Endothelial cell of umbilical vein (primary cell): ENCODE results near the gene NIT2. TPM values are rescaled to one million over a fixed set of nuclear protein-coding genes. Genes with fewer than 3 reads are reported as not detected.

ENCODE experiments used
- BruUV-seq: library from RNA; stranded (reverse); fragments of 400-500 nt; replicated peaks from 2 replicates; lab custom pipeline; 2021; lab: Mats Ljungman, UMichigan
- CTCF ChIA-PET: fragments of 300-600, 350-600 bp; sonication (Branson Sonifier 250); formaldehyde crosslinking; loops from one replicate; lab custom pipeline; 2021; ENCODE audit warnings: antibody characterized with exemption, inconsistent platforms; lab: Charles Lee
- POLR2A ChIA-PET: fragments of 300-600, 350-600 bp; sonication (Branson Sonifier 250); formaldehyde crosslinking; loops from one replicate; lab custom pipeline; 2021; ENCODE audit warnings: antibody characterized with exemption, inconsistent platforms; lab: Charles Lee
- DNase-seq: peaks from one replicate; pipeline ENCODE4 v3.0.0-alpha.2; 2011; ENCODE audit warnings: low read depth, low spot score
- FAIRE-seq: peaks from 2 replicates; lab custom pipeline; 2011; peaks lifted over from hg19 to GRCh38; lab: Jason Lieb, UNC
- H2AFZ ChIP-seq: 2 replicates; pipeline ENCODE4 v1.6.0; 2012; ENCODE audit warnings: low read depth, low read length, control low read depth, inconsistent platforms
- H3K27ac ChIP-seq: 2 replicates; pipeline ENCODE4 v1.5.1; 2011; ENCODE audit warnings: low read depth, mild to moderate bottlenecking, control low read depth, low read length, moderate library complexity; ENCODE audit not compliant: insufficient read depth
- H3K27me3 ChIP-seq, 2 experiments: 2 replicates each; pipeline versions ENCODE4 v1.6.0 to v1.6.1; 2011; ENCODE audit warnings: low read length in 2 of 2, mixed read lengths in 1 of 2; ENCODE audit not compliant: control insufficient read depth in 2 of 2, insufficient read depth in 2 of 2
- H3K36me3 ChIP-seq, 2 experiments: 2 replicates in 1 of 2; 3 replicates in 1 of 2; pipeline ENCODE4 v1.5.1; 2011; ENCODE audit warnings: low read length in 2 of 2, mild to moderate bottlenecking in 1 of 2, moderate library complexity in 1 of 2; ENCODE audit not compliant: control insufficient read depth in 2 of 2, insufficient read depth in 2 of 2; ENCODE audit errors: extremely low read depth in 1 of 2
- H3K4me1 ChIP-seq: 3 replicates; pipeline ENCODE4 v1.5.1; 2011; ENCODE audit warnings: mild to moderate bottlenecking, low read length; ENCODE audit not compliant: control insufficient read depth, insufficient read depth; ENCODE audit errors: extremely low read depth
- H3K4me2 ChIP-seq: 2 replicates; pipeline ENCODE4 v1.6.1; 2011; ENCODE audit warnings: low read length, control low read depth, mixed read lengths; ENCODE audit not compliant: insufficient read depth
- H3K4me3 ChIP-seq, 3 experiments: fragments of 200-600 bp in 1 of 3; sonication (generic), shearing (Covaris generic) in 1 of 3; replicated peaks in 1 of 3; 2 replicates each; pipeline ENCODE4 v1.5.1; 2011 to 2016; ENCODE audit warnings: control low read depth in 3 of 3, low read length in 3 of 3, mild to moderate bottlenecking in 2 of 3, inconsistent platforms in 1 of 3, low read depth in 1 of 3, moderate library complexity in 1 of 3; ENCODE audit not compliant: insufficient read depth in 1 of 3
- H3K79me2 ChIP-seq: 2 replicates; pipeline ENCODE4 v1.6.0; 2012; ENCODE audit warnings: low read length, inconsistent platforms; ENCODE audit not compliant: control insufficient read depth, insufficient read depth
- H3K9ac ChIP-seq: replicated peaks from 2 replicates; pipeline ENCODE3; 2011; ENCODE audit warnings: low read length, control low read depth; ENCODE audit not compliant: insufficient read depth; ENCODE audit errors: extremely low read depth
- H3K9me1 ChIP-seq: replicated peaks from 3 replicates; pipeline ENCODE4 v1.6.0; 2011; ENCODE audit warnings: mild to moderate bottlenecking, low read length; ENCODE audit not compliant: control insufficient read depth, insufficient read depth; ENCODE audit errors: extremely low read depth
- H3K9me3 ChIP-seq: replicated peaks from 2 replicates; pipeline ENCODE4 v1.5.1; 2012; ENCODE audit warnings: low read length, inconsistent platforms; ENCODE audit not compliant: control insufficient read depth, insufficient read depth
- H4K20me1 ChIP-seq: replicated peaks from 2 replicates; pipeline ENCODE3; 2011; ENCODE audit warnings: mild to moderate bottlenecking, low read length; ENCODE audit not compliant: control insufficient read depth, insufficient read depth; ENCODE audit errors: extremely low read depth
- CTCF ChIP-seq, 2 donors: IDR thresholded peaks; 1 replicate in 1 of 2; 2 replicates in 1 of 2; pipeline ENCODE4 v1.5.1; 2011; ENCODE audit warnings: low read length in 2 of 2, mild to moderate bottlenecking in 2 of 2, moderate library complexity in 2 of 2, control low read depth in 1 of 2, inconsistent platforms in 1 of 2, low read depth in 1 of 2; ENCODE audit not compliant: insufficient read depth in 1 of 2; ENCODE audit errors: extremely low read depth in 1 of 2
- EZH2 ChIP-seq: IDR thresholded peaks from 2 replicates; pipeline ENCODE4 v1.6.1; 2012; ENCODE audit warnings: borderline replicate concordance, low read depth, mild to moderate bottlenecking, moderate library complexity, low read length, inconsistent platforms; ENCODE audit not compliant: severe bottlenecking
- FOS ChIP-seq: IDR thresholded peaks from 2 replicates; pipeline ENCODE4 v1.6.1; 2011; ENCODE audit warnings: mild to moderate bottlenecking, low read length, moderate library complexity, borderline replicate concordance; ENCODE audit not compliant: insufficient read depth
- GATA2 ChIP-seq: IDR thresholded peaks from 2 replicates; pipeline ENCODE4 v1.7.0; 2011; ENCODE audit warnings: low read depth, mild to moderate bottlenecking, moderate library complexity, mixed read lengths, low read length; ENCODE audit not compliant: insufficient read length, insufficient read depth
- JUN ChIP-seq: IDR thresholded peaks from 2 replicates; pipeline ENCODE4 v1.6.1; 2011; ENCODE audit warnings: borderline replicate concordance, low read depth; ENCODE audit not compliant: insufficient read length, insufficient read depth
- MAX ChIP-seq: IDR thresholded peaks from 2 replicates; pipeline ENCODE4 v1.6.1; 2011; ENCODE audit not compliant: insufficient read depth, insufficient read length
- MYC ChIP-seq: IDR thresholded peaks from one replicate; pipeline ENCODE4 v1.6.1; 2011; ENCODE audit warnings: mild to moderate bottlenecking, low read depth, low read length
- POLR2A ChIP-seq: IDR thresholded peaks from 2 replicates; pipeline ENCODE4 v1.6.1; 2012; ENCODE audit warnings: low read depth, mild to moderate bottlenecking, control low read depth, low read length
- POLR2AphosphoS5 ChIP-seq: IDR thresholded peaks from 2 replicates; pipeline ENCODE4 v1.6.1; 2012; ENCODE audit warnings: low read depth, mild to moderate bottlenecking, control low read depth, low read length, moderate library complexity; ENCODE audit not compliant: insufficient read depth
- dilution Hi-C: fragments of 300-500 bp; cut with MboI; formaldehyde crosslinking; loops from one replicate; pipeline ENCODE4 v1.15.0; 2019; ENCODE audit warnings: low sequenced_read_pairs; ENCODE audit not compliant: extremely low pct_ligation_motif_present
- intact Hi-C: fragments of 100-400 bp; cut with micrococcal nuclease; formaldehyde crosslinking; loops from one replicate; pipeline ENCODE4 v1.10.0; 2022
- polyA plus RNA-seq, 4 experiments: library from polyadenylated mRNA; depleted of rRNA in 3 of 4; stranded (reverse) in 3 of 4; unstranded in 1 of 4; fragments of >200 nt; gene quantifications; 2 replicates each; pipeline versions ENCODE4 v1.2.1 to v1.2.3, GENCODE V29; 2011 to 2012; ENCODE audit warnings: missing spikeins in 1 of 4
- total RNA-seq: library from RNA; stranded (reverse); gene quantifications from 2 replicates; pipeline ENCODE4 v1.2.3, GENCODE V29; 2021

NIT2 gene
- total and polyA plus RNA-seq, 2 donors (not counting 3 experiments of a cell fraction or from before 2014, with no cell fraction given): 19.4 to 20.5 TPM

- H2AFZ ChIP-seq: no peak overlapping the region
- DNase-seq: no peak
- BruUV-seq: no TSS peak
- ChIA-PET POLR2A (no interaction called here), CTCF (no interaction called here)
- no peaks in the 10 kb centered on the region for H3K27me3 ChIP-seq
- peaks cover 0 to 2% of the 10 kb centered on the region in 2 experiments for H3K36me3 ChIP-seq
- no peak overlapping the region for H3K27ac ChIP-seq
- no peaks in the 10 kb centered on the region for H3K9me1 ChIP-seq
- no peak for FAIRE-seq
- H3K9ac ChIP-seq: no peak overlapping the region
- H3K79me2 ChIP-seq: no peaks in the 10 kb centered on the region
- no peak overlapping the region for H3K4me2 ChIP-seq
- H3K4me1 ChIP-seq: peaks cover 10% of the 10 kb centered on the region
- intact Hi-C loops: no loop called here
- no peak overlapping the region for H3K4me3 ChIP-seq
- no peaks in the 10 kb centered on the region for H3K9me3 ChIP-seq
- dilution Hi-C loops: no loop called here
- TF ChIP-seq GATA2 (no peak), MYC (no peak), MAX (no peak)
- H4K20me1 ChIP-seq: no peaks in the 10 kb centered on the region
Observed at GRCh38 chr3:100330651-100331050, 3.9 kb upstream of the NIT2 start.

- no peak overlapping the region for H3K9ac ChIP-seq
- no peak overlapping the region for H3K27ac ChIP-seq
- no peak for DNase-seq
- H3K4me1 ChIP-seq: peaks cover 10% of the 10 kb centered on the region
- no peaks in the 10 kb centered on the region for H3K79me2 ChIP-seq
- H3K4me3 ChIP-seq: no peak overlapping the region
- H3K27me3 ChIP-seq: no peaks in the 10 kb centered on the region
- no peaks in the 10 kb centered on the region for H3K9me3 ChIP-seq
- POLR2A ChIA-PET: interaction anchor here (0.6 kb wide), 1 partner anchor 153 kb away, joined by 3 read pairs; no protein-coding TSS in a partner anchor
- FAIRE-seq: no peak
- TF ChIP-seq EZH2 (no peak), JUN (no peak), MAX (no peak), MYC (no peak), POLR2AphosphoS5 (no peak), CTCF (IDR thresholded peaks at IDR 0.05; ENCODE audit: extremely low read depth in 1 of 2, insufficient read depth in 1 of 2, low read depth in 1 of 2, low read length in 2 of 2) (no peak), POLR2A (no peak), GATA2 (no peak), FOS (no peak)
- intact Hi-C loops (no loop called here), dilution Hi-C loops (no loop called here)
- H3K9me1 ChIP-seq: no peaks in the 10 kb centered on the region
- no TSS peak for BruUV-seq
- H3K4me2 ChIP-seq: no peak overlapping the region
- no peaks in the 10 kb centered on the region for H4K20me1 ChIP-seq
- CTCF ChIA-PET: interaction anchor here (0.6 to 2.2 kb wide), 7 partner anchors 9 to 506 kb away, joined by 3 to 7 read pairs (median 5); no protein-coding TSS in a partner anchor
- H3K36me3 ChIP-seq: no peaks in the 10 kb centered on the region
- no peak overlapping the region for H2AFZ ChIP-seq
Observed at GRCh38 chr3:100331660-100332059, 2.9 kb upstream of the NIT2 start.
